Measurements from ENCODE around the gene CIP2A.
A peak's percentile ranks its signal among the peaks of the same experiment; 100 is the strongest.

Gene CIP2A

DNA sequence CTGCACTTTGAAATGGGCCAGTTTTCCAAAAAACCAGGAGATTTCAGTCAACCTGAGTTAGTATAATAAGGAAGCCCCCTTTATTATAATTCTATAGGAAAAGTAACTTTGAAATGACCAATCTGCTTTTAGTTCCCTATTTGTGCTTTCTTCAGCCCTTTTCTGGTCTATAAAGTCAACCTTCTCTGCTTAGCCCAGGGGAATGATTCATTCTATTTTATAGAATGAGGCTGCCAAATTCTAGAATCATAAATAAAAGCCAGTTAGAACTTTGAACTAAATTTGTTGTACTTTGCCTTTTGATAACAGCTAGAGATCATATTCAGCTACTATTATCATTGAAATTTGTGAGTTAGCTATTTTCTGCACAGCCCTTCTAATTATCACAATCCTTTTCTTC, 24.7 kb downstream of the CIP2A start:
- no peaks in the 10 kb centered on the region for H3K27me3 ChIP-seq (ENCODE audit: control insufficient read depth, insufficient read depth, low read length)
- H3K4me3 ChIP-seq (ENCODE audit: low read depth, low read length), result no peak overlapping the region
- H3K36me3 ChIP-seq (ENCODE audit: control insufficient read depth, insufficient read depth, low read length), result peaks cover 79% of the 10 kb centered on the region
- no peaks in the 10 kb centered on the region for H3K9me3 ChIP-seq (ENCODE audit: control insufficient read depth, insufficient read depth, low read depth, low read length)
- H3K4me1 ChIP-seq (ENCODE audit: control insufficient read depth, insufficient read depth, low read length), result no peaks in the 10 kb centered on the region
- H3K9ac ChIP-seq (ENCODE audit: low read length), result no peak overlapping the region
- 0 out of 2 replicates have a peak overlapping the region, but pooled peaks have one; percentile 5 for H3K27ac ChIP-seq (ENCODE audit: low read depth, low read length)

DNA sequence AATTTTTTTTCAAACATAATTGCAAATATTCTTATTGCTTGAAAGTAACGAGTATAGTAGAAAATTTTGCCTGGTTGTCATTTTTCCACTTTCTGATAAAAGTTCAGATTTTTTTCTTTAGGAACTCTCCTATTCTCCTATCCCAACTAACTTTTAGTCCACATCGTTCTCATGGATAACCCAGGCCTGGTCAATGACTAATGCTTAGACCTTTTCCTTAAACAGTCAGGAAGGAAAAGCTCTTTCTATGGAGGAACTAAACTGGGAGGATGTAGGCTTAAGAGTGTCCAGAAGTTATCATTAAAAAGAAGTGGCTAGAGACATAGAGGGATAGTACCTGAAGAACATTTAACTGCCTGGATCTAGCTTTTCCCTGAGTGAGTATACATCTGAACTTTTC, 26.7 kb downstream of the CIP2A start:
- Histone ChIP-seq H3K27ac (ENCODE audit: low read depth, low read length) (no peak overlapping the region), H3K27me3 (ENCODE audit: control insufficient read depth, insufficient read depth, low read length) (no peaks in the 10 kb centered on the region), H3K9me3 (ENCODE audit: control insufficient read depth, insufficient read depth, low read depth, low read length) (no peaks in the 10 kb centered on the region), H3K36me3 (ENCODE audit: control insufficient read depth, insufficient read depth, low read length) (peaks cover 83% of the 10 kb centered on the region), H3K4me1 (ENCODE audit: control insufficient read depth, insufficient read depth, low read length) (no peaks in the 10 kb centered on the region), H3K9ac (ENCODE audit: low read length) (no peak overlapping the region), H3K4me3 (ENCODE audit: low read depth, low read length) (no peak overlapping the region)

DNA sequence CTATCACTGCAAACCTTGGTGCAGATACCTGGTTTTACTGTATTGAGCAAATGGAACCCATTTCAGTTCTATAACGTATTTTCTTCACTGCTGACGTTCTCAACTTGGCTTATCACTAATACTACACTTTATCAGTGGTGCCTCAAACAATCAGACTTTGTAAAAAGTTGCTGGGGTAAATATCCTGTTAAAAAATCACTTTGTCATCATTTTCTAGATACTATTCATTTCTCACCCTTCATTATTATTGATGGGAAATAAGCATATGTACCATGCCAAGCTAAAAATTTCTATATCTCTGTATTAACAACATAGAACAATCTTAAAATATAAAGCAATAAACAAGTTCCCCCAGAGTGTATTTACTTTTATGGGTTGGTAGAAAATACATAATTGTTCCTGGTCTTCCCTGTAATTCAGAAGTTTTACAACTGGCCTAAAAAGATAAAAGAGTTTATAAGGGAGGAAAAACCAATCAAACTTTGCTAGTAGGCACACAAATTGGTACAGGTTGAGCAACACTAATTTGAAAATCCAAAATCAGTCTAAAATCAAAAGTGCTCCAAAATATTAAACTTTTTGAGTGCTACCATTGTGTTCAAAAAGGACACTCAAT, 33.2 kb downstream of the CIP2A start:
- no peak overlapping the region for H3K9ac ChIP-seq (ENCODE audit: low read length)
- no peaks in the 10 kb centered on the region for H3K9me3 ChIP-seq (ENCODE audit: control insufficient read depth, insufficient read depth, low read depth, low read length)
- peaks cover 89% of the 10 kb centered on the region for H3K36me3 ChIP-seq (ENCODE audit: control insufficient read depth, insufficient read depth, low read length)
- H3K4me1 ChIP-seq (ENCODE audit: control insufficient read depth, insufficient read depth, low read length), result no peaks in the 10 kb centered on the region
- no peak overlapping the region for H3K4me3 ChIP-seq (ENCODE audit: low read depth, low read length)
- no peaks in the 10 kb centered on the region for H3K27me3 ChIP-seq (ENCODE audit: control insufficient read depth, insufficient read depth, low read length)
- no peak overlapping the region for H3K27ac ChIP-seq (ENCODE audit: low read depth, low read length)

DNA sequence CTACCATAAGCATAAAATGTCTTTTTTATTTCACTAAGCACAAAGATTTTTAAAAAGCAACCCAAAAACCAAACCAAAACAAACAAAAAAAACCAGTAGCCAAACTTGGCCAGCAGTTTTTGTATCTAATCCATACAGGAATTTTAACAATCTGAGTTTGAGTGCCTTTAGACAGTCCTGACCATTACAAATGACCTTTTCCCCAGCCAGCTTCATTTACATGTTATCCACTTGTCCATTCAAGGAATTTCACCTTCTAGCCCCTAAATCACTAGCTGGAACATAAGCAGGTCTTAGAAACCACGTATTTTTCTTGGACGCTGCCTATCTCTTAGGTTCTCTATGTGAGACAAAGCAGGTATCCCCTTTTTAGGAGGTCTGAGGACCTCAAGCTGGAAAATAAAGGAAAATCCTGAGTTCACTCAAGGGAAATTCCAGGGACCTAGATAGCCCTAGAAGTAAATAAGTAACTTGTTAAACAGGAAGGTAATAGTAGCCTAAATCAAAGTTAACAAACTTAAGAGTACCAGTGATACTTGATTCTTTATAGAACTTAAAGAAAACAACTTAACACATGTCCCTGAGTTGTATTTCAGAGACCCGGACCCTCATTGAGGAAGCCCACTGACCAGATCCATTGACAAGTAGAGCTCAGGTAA, 34.2 kb downstream of the CIP2A start:
- Histone ChIP-seq H3K36me3 (ENCODE audit: control insufficient read depth, insufficient read depth, low read length) (peaks cover 80% of the 10 kb centered on the region), H3K27me3 (ENCODE audit: control insufficient read depth, insufficient read depth, low read length) (no peaks in the 10 kb centered on the region), H3K4me1 (ENCODE audit: control insufficient read depth, insufficient read depth, low read length) (no peaks in the 10 kb centered on the region), H3K9me3 (ENCODE audit: control insufficient read depth, insufficient read depth, low read depth, low read length) (no peaks in the 10 kb centered on the region), H3K27ac (ENCODE audit: low read depth, low read length) (peak overlapping the region; percentile 46; the same call in 1 of the 2 replicates), H3K9ac (ENCODE audit: low read length) (no peak overlapping the region), H3K4me3 (ENCODE audit: low read depth, low read length) (no peak overlapping the region)

DNA sequence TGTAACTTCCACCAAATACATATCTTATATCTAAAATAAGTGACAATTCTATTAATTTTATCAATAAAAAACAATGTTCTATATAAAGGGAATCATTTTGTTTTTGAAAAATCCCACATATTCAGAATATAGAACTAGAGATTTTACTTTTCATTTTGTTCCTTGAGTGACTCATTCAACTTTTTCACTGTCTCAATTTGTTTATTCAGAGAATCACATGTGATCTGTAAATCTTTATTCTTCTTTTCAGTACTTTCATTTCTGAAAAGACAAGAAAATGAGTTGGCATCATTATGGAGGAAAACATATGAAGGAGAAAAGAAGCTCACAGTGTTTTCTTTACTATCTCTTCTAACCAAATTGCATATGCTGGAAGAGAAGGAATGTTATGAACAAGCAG, 35.0 kb downstream of the CIP2A start:
- H3K9ac ChIP-seq (ENCODE audit: low read length), result no peak overlapping the region
- peaks cover 76% of the 10 kb centered on the region for H3K36me3 ChIP-seq (ENCODE audit: control insufficient read depth, insufficient read depth, low read length)
- no peaks in the 10 kb centered on the region for H3K4me1 ChIP-seq (ENCODE audit: control insufficient read depth, insufficient read depth, low read length)
- no peak overlapping the region for H3K27ac ChIP-seq (ENCODE audit: low read depth, low read length)
- no peak overlapping the region for H3K4me3 ChIP-seq (ENCODE audit: low read depth, low read length)
- H3K27me3 ChIP-seq (ENCODE audit: control insufficient read depth, insufficient read depth, low read length), result no peaks in the 10 kb centered on the region
- no peaks in the 10 kb centered on the region for H3K9me3 ChIP-seq (ENCODE audit: control insufficient read depth, insufficient read depth, low read depth, low read length)

DNA sequence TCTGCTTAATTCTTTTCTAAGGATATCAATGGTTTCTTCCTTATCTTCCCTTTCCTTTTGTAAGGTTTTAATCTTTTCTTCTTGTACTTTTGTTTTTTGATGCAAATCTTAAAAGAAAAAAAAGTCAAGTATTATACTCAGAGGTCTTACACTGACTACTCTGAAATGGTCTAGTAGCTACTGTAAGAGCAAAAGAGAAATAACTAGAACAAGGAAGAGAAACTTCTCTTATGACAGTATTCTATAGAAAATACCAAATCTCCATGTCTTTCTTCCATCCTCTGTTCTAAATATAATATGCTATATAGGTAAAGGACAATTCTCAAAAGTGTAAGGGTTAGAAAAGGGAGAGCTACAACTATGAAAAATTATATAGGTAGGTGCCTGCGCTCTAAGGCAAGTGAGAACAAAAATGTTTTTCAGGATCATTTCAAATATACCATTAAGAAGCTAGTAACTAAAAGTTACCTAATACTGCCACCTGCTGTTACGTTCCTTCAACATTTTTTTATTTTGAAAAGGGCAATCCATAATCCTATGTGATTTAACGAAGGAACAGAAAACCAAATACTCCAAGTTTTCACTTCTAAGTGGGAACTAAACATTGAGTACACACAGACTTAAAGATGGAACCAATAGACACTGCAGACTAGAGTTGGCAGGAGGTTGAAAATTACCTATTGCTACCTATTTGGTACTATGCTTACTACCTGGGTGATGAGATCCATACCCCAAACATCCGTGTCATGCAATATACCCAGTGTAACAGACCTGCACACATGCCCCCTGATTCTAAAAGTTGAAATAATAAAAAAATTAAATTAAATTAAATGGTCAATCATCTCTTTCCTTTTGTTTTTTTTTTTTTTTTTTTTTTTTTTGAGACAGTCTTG, 36.7 kb downstream of the CIP2A start:
- Histone ChIP-seq H3K4me1 (ENCODE audit: control insufficient read depth, insufficient read depth, low read length) (no peaks in the 10 kb centered on the region), H3K4me3 (ENCODE audit: low read depth, low read length) (no peak overlapping the region), H3K9ac (ENCODE audit: low read length) (no peak overlapping the region), H3K27ac (ENCODE audit: low read depth, low read length) (no peak overlapping the region), H3K36me3 (ENCODE audit: control insufficient read depth, insufficient read depth, low read length) (peaks cover 71% of the 10 kb centered on the region), H3K27me3 (ENCODE audit: control insufficient read depth, insufficient read depth, low read length) (no peaks in the 10 kb centered on the region), H3K9me3 (ENCODE audit: control insufficient read depth, insufficient read depth, low read depth, low read length) (no peaks in the 10 kb centered on the region)

DNA sequence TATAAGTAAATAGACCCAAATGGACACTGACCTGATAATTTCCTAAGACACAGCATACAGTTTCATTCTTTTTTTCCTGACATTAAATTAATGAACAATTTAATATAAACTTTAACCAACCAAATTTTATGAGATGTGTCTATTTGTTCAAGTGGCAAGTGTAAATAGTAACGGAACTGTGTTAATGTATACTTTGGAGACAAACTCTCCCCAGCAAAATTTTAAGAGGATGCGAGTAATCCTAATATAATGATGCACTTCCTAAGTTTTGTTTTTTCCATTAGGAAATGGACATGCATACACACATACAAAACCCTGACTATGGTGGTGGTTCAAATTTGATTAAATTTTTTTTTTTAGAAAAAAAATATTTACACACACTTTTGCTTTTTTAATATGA, 40.4 kb downstream of the CIP2A start:
- Histone ChIP-seq H3K9ac (ENCODE audit: low read length) (no peak overlapping the region), H3K27me3 (ENCODE audit: control insufficient read depth, insufficient read depth, low read length) (no peaks in the 10 kb centered on the region), H3K4me1 (ENCODE audit: control insufficient read depth, insufficient read depth, low read length) (no peaks in the 10 kb centered on the region), H3K4me3 (ENCODE audit: low read depth, low read length) (no peak overlapping the region), H3K9me3 (ENCODE audit: control insufficient read depth, insufficient read depth, low read depth, low read length) (no peaks in the 10 kb centered on the region), H3K36me3 (ENCODE audit: control insufficient read depth, insufficient read depth, low read length) (peaks cover 55% of the 10 kb centered on the region), H3K27ac (ENCODE audit: low read depth, low read length) (no peak overlapping the region)

DNA sequence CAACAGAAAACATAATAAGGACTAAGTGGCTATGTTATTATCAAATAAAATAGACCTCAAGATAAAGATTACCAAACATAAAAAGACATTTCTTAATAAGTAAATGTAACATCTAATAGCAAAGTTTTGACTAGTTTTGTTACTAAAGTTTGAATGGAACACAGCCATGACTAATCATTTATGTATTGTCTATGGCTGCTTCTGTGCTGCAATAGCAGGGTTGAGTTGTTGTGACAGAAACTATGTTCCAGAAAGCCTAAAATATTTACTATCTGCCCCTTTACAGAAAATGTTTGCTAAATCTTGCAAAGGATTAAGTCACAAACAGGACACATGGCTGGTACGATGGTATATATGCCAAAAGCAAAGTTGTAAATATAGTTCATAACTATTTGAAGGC, 40.9 kb downstream of the CIP2A start:
- H3K27ac ChIP-seq (ENCODE audit: low read depth, low read length), result no peak overlapping the region
- peaks cover 58% of the 10 kb centered on the region for H3K36me3 ChIP-seq (ENCODE audit: control insufficient read depth, insufficient read depth, low read length)
- no peaks in the 10 kb centered on the region for H3K27me3 ChIP-seq (ENCODE audit: control insufficient read depth, insufficient read depth, low read length)
- no peaks in the 10 kb centered on the region for H3K4me1 ChIP-seq (ENCODE audit: control insufficient read depth, insufficient read depth, low read length)
- no peak overlapping the region for H3K4me3 ChIP-seq (ENCODE audit: low read depth, low read length)
- no peak overlapping the region for H3K9ac ChIP-seq (ENCODE audit: low read length)
- no peaks in the 10 kb centered on the region for H3K9me3 ChIP-seq (ENCODE audit: control insufficient read depth, insufficient read depth, low read depth, low read length)

DNA sequence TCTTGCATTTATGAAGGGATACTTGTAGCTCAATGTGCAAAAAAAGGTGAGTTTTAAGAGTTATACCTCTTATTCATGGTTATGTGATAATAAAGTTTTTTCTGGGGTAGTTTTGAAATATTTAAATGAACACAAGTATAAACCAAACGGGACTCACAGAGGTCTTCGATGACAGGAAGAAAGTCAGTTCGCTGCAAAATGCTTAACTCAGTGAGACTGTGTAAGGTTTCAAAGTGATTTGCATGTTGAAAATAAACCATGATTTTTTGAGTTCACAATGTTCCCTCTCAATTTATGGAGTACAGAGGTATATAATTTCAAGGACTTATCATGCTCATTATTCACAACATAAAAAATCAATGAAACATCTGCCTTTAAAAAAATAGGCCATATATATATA, 42.5 kb downstream of the CIP2A start:
- no peak overlapping the region for H3K27ac ChIP-seq (ENCODE audit: low read depth, low read length)

DNA sequence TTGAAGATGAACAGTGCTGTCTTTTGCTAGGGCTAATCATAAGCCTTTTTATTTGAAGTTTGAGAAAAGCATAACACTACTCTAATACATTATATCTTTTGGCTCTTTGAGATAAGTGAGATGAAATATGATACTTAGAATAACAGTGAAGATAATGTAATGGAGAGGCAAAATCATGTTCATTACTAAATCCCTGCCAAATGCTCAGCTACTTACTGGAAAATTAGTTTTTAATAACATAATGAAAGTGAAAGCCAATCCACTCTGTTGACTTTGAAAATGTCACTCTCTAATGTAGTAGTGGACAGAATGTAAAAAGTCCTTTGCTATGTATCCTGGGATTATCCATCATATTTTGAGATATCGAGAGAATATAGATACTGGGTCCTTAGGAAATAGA, 43.0 kb downstream of the CIP2A start:
- no peak overlapping the region for H3K9ac ChIP-seq (ENCODE audit: low read length)
- no peaks in the 10 kb centered on the region for H3K27me3 ChIP-seq (ENCODE audit: control insufficient read depth, insufficient read depth, low read length)
- no peak overlapping the region for H3K4me3 ChIP-seq (ENCODE audit: low read depth, low read length)
- H3K9me3 ChIP-seq (ENCODE audit: control insufficient read depth, insufficient read depth, low read depth, low read length), result no peaks in the 10 kb centered on the region
- no peaks in the 10 kb centered on the region for H3K4me1 ChIP-seq (ENCODE audit: control insufficient read depth, insufficient read depth, low read length)
- peaks cover 47% of the 10 kb centered on the region for H3K36me3 ChIP-seq (ENCODE audit: control insufficient read depth, insufficient read depth, low read length)
- H3K27ac ChIP-seq (ENCODE audit: low read depth, low read length), result no peak overlapping the region

More for the DNA sequence above, 42.5 kb downstream of the CIP2A start:
- H3K36me3 ChIP-seq (ENCODE audit: control insufficient read depth, insufficient read depth, low read length), result peaks cover 52% of the 10 kb centered on the region
- H3K27me3 ChIP-seq (ENCODE audit: control insufficient read depth, insufficient read depth, low read length), result no peaks in the 10 kb centered on the region
- no peaks in the 10 kb centered on the region for H3K9me3 ChIP-seq (ENCODE audit: control insufficient read depth, insufficient read depth, low read depth, low read length)
- H3K9ac ChIP-seq (ENCODE audit: low read length), result no peak overlapping the region
- no peak overlapping the region for H3K4me3 ChIP-seq (ENCODE audit: low read depth, low read length)
- H3K4me1 ChIP-seq (ENCODE audit: control insufficient read depth, insufficient read depth, low read length), result no peaks in the 10 kb centered on the region

DNA sequence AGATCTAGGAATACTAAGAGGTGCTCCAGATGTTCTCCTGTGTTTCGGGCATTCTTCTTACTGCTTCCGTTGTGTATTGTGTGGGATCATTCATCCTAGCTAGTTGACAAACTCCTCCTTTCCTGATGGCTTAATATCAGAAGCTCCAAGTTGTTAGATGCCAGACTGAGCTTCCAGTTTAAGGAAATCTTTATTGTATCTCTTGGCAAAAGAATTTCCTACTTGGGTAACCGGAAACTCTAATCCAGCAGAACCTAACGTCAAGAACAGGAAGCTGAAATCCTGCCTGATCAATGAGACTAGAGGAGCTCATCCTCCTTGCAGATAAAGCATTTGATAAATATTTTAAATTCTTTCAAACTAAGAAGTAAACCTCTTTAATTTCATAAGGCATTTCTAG, 51.2 kb downstream of the CIP2A start:
- Histone ChIP-seq H3K36me3 (ENCODE audit: control insufficient read depth, insufficient read depth, low read length) (peaks cover 5% of the 10 kb centered on the region), H3K9me3 (ENCODE audit: control insufficient read depth, insufficient read depth, low read depth, low read length) (no peaks in the 10 kb centered on the region), H3K9ac (ENCODE audit: low read length) (no peak overlapping the region), H3K27me3 (ENCODE audit: control insufficient read depth, insufficient read depth, low read length) (no peaks in the 10 kb centered on the region), H3K4me3 (ENCODE audit: low read depth, low read length) (no peak overlapping the region), H3K27ac (ENCODE audit: low read depth, low read length) (no peak overlapping the region), H3K4me1 (ENCODE audit: control insufficient read depth, insufficient read depth, low read length) (peaks cover 9% of the 10 kb centered on the region)
